Ascending aorta (tissue), 2 donors: Measurements from ENCODE around the gene POLR2I. TPM values are rescaled to one million over a fixed set of nuclear protein-coding genes. Genes with fewer than 3 reads are reported as not detected.

Source experiments
- DNase-seq, 2 donors: peaks; one replicate each; pipeline ENCODE4 v3.0.0-alpha.2; 2019; ENCODE audit warnings: low spot score in 2 of 2
- H3K27ac ChIP-seq, 2 donors: fragments of 200-600 bp; sonication (generic); one replicate each; pipeline ENCODE4 v1.5.1; 2016 to 2017; ENCODE audit warnings: mild to moderate bottlenecking in 1 of 2
- H3K27me3 ChIP-seq: fragments of 200-600 bp; sonication (generic); one replicate; pipeline ENCODE4 v1.5.1; 2017
- H3K36me3 ChIP-seq, 2 donors: fragments of 200-600 bp; sonication (generic); one replicate each; pipeline ENCODE4 v1.5.1; 2016
- H3K4me1 ChIP-seq, 2 donors: fragments of 200-600 bp; sonication (generic); one replicate each; pipeline ENCODE4 v1.5.1; 2016 to 2017; ENCODE audit warnings: mild to moderate bottlenecking in 1 of 2
- H3K4me3 ChIP-seq, 2 donors: fragments of 200-600 bp; sonication (generic); one replicate each; pipeline ENCODE4 v1.5.1; 2016 to 2017; ENCODE audit warnings: mild to moderate bottlenecking in 1 of 2
- H3K9me3 ChIP-seq, 2 donors: fragments of 200-600 bp; sonication (generic); one replicate each; pipeline ENCODE4 v1.5.1; 2016
- intact Hi-C: fragments of 100-400 bp; cut with DNase I; formaldehyde crosslinking; loops from one replicate; pipeline ENCODE4 v1.15.1; 2023
- total RNA-seq: library from RNA; depleted of rRNA; stranded (reverse); fragments of >200 nt; gene quantifications from one replicate; pipeline ENCODE4 v1.1.0, GENCODE V29; 2016
- TF ChIP-seq, protein P1 (sequence below), 3 experiments: fragments of 200-600 bp in 2 of 3; fragments of 450-650 bp in 1 of 3; sonication (generic) in 2 of 3; IDR thresholded peaks; one replicate each; pipeline ENCODE4 v1.5.1; 2016 to 2019; ENCODE audit warnings: antibody characterized with exemption in 3 of 3, mild to moderate bottlenecking in 1 of 3, moderate library complexity in 1 of 3

The POLR2I gene
- total RNA-seq, 1 donor from 2014 or later = 21.0 TPM

DNA sequence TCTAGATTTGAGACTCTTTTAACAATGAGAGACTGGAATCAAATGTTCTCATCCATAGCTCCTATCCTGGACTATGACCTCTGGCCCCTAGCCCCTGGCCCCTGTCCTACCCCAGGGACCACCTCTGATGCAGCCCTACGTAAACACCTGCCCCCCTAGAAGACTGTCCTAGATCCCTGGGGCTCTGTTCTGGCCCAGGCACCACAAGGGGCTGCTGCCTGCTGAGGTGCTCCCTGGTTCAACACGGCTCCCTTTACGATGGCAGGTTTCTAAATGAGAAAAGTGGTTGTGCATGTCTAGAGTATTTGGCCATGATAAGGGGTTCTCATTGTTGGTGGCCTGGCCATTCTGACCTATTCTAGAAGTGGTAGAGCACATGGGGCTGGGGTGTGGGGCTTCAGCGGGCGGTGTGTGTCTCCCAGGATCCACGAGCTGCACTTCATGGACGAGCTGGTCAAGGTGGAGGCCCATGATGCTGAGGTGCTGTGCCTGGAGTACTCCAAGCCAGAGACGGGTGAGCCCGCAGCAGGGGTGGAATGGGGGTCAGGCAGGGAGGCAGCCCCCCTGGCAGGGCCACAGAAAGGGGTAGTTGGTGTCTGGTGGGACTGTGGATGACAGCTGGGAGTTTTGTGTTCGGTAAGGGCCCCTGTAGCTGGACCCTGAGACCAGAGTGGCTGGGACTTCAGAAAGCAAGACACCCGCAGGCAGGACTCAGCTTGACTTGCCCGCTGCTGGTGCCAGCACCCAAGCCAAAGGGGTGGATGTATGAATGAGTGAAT is 30.3 kb downstream of the POLR2I start:
- intact Hi-C loops = no loop called here
- no peaks in the 10 kb centered on the region for H3K4me1 ChIP-seq
- H3K4me3 ChIP-seq = no peak overlapping the region
- H3K27ac ChIP-seq = no peak overlapping the region
- no peaks in the 10 kb centered on the region for H3K9me3 ChIP-seq
- H3K36me3 ChIP-seq = no peaks in the 10 kb centered on the region
- TF ChIP-seq, protein P1, sequence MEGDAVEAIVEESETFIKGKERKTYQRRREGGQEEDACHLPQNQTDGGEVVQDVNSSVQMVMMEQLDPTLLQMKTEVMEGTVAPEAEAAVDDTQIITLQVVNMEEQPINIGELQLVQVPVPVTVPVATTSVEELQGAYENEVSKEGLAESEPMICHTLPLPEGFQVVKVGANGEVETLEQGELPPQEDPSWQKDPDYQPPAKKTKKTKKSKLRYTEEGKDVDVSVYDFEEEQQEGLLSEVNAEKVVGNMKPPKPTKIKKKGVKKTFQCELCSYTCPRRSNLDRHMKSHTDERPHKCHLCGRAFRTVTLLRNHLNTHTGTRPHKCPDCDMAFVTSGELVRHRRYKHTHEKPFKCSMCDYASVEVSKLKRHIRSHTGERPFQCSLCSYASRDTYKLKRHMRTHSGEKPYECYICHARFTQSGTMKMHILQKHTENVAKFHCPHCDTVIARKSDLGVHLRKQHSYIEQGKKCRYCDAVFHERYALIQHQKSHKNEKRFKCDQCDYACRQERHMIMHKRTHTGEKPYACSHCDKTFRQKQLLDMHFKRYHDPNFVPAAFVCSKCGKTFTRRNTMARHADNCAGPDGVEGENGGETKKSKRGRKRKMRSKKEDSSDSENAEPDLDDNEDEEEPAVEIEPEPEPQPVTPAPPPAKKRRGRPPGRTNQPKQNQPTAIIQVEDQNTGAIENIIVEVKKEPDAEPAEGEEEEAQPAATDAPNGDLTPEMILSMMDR (IDR thresholded peaks at IDR 0.05) = no peak
- H3K27me3 ChIP-seq = no peaks in the 10 kb centered on the region
- DNase-seq = no peak

DNA sequence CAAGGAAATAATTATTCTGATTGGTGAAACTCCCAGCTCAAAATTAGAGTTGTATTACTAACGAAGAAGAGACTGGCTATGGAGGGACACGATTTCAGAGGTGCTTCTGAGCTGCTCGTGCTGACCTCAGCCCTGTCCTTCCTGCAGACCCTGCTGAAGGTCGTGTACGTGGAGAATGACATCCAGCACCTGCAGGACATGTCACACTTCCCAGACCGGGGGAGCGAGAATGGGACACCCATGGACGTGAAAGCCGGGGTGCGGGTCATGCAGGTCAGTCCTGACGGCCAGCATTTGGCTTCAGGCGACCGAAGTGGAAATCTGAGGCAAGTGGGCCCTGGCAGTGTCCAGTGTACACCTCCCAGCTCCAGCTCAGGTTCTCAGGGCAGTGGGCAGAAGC is 31.8 kb downstream of the POLR2I start:
- TF ChIP-seq, protein P1 (IDR thresholded peaks at IDR 0.05) = no peak
- Histone ChIP-seq H3K9me3 (no peaks in the 10 kb centered on the region), H3K4me3 (no peak overlapping the region), H3K27ac (no peak overlapping the region), H3K27me3 (no peaks in the 10 kb centered on the region), H3K4me1 (no peaks in the 10 kb centered on the region), H3K36me3 (no peaks in the 10 kb centered on the region)
- intact Hi-C loops = no loop called here
- DNase-seq = no peak

DNA sequence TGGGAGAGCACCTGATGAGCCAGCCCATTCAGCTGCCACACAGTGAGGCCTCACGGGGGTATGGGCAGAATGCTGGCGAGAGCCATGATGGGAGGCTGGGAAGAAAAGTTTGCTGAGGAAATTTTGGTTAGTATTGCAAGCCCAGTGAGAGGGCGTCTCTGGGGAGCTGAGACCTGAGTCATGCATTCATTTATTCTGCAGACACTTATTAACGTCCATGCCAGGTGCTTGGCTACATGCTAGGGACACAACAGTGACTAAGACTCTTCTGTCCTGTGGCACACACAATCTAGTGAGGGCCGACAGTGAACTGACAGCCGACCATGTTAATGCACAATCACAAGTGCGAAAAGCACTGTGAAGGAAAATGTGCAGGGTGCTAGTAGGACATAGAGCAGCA is 32.8 kb downstream of the POLR2I start:
- Histone ChIP-seq H3K27me3 (no peaks in the 10 kb centered on the region), H3K9me3 (no peaks in the 10 kb centered on the region), H3K36me3 (no peaks in the 10 kb centered on the region), H3K4me3 (no peak overlapping the region), H3K4me1 (no peaks in the 10 kb centered on the region), H3K27ac (no peak overlapping the region)
- no peak for DNase-seq
- TF ChIP-seq, protein P1 (IDR thresholded peaks at IDR 0.05) = no peak
- intact Hi-C loops = no loop called here

DNA sequence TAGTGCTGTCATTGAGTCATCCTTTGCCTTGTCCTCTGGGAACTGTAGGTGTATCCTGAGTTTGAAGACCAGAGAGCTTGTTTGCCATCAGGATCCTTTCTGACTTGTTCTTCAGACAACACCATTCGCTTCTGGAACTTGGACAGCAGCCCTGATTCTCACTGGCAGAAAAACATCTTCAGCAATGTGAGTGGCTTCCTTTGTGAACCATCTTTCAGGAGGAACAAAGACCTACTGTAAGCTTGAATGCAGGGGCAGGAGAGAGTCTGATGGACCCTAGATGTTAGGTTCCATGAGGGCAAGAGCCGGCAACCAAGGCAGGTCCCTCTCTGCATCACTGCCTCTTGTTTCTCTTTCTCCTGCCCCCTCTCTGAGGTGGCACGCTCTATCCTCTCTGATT is 33.3 kb downstream of the POLR2I start:
- H3K27me3 ChIP-seq = no peaks in the 10 kb centered on the region
- DNase-seq = no peak
- H3K9me3 ChIP-seq = no peaks in the 10 kb centered on the region
- no peak overlapping the region for H3K4me3 ChIP-seq
- TF ChIP-seq, protein P1 (IDR thresholded peaks at IDR 0.05) = no peak
- no peaks in the 10 kb centered on the region for H3K36me3 ChIP-seq
- intact Hi-C loops = no loop called here
- H3K27ac ChIP-seq = no peak overlapping the region
- no peaks in the 10 kb centered on the region for H3K4me1 ChIP-seq

DNA sequence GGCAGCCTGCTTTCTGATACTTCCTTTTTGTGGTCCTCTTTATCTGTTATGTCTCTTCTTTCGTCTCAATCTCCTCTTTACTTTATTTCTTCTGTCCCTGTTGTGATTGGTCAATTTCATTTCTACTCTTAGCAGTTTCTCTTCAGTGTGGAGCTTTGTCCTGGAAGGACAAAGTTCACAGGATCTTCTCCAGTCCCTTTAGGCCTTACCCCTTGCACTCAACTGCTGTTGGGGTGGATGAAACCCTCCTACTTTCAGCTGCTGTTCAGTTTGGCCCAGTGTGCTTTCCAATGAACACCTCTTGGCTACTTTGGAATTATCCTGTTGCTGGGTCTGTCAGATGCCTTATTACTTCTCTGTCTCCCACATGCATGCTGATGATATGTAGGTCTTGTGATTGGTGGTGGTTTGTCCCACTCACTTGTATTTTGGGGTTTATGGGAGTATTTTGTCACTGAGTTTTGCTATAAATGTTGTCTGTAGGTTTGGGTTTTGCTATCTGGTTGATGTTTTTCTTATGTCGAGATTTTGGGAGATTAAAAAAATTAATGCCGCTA is 35.2 kb downstream of the POLR2I start:
- Histone ChIP-seq H3K27me3 (no peaks in the 10 kb centered on the region), H3K27ac (no peak overlapping the region), H3K9me3 (no peaks in the 10 kb centered on the region), H3K4me3 (no peak overlapping the region), H3K36me3 (no peaks in the 10 kb centered on the region), H3K4me1 (no peaks in the 10 kb centered on the region)
- TF ChIP-seq, protein P1 (IDR thresholded peaks at IDR 0.05) = no peak
- intact Hi-C loops = no loop called here
- no peak for DNase-seq
